Stimulated activated CD4-positive, alpha-beta T cell treated with anti-CD3 and anti-CD28 coated beads, Interleukin-12 subunit alpha, Interleukin-12 subunit beta, amount 100 ng/mL, for 48 hours (primary cell): ENCODE measurements around the gene NRP2.

Source experiments
- DNase-seq, 3 donors: peaks; one replicate each; pipeline ENCODE4 v3.0.0-alpha.2; 2020; ENCODE audit warnings: low read depth in 2 of 3, low spot score in 1 of 3

NRP2 gene

GRCh38 chr2:205686783-205687640, 4.7 kb downstream of the NRP2 start:
- DNase-seq, result no peak

GRCh38 chr2:205687641-205687956, 5.3 kb downstream of the NRP2 start:
- no peak for DNase-seq

- DNase-seq, result no peak
These were observed 6.3 kb downstream of the NRP2 start for GRCh38 chr2:205688417-205689200.

- DNase-seq, result no peak
These were observed 7.5 kb downstream of the NRP2 start for GRCh38 chr2:205689820-205690219.

GRCh38 chr2:205692104-205692503, 9.8 kb downstream of the NRP2 start:
- DNase-seq, result no peak

- DNase-seq, result no peak
These were observed 12.0 kb downstream of the NRP2 start for GRCh38 chr2:205694256-205694655.

- DNase-seq, result no peak
These were observed 13.2 kb downstream of the NRP2 start for GRCh38 chr2:205695460-205695991.

- DNase-seq, result no peak
These were observed 14.1 kb downstream of the NRP2 start for GRCh38 chr2:205696331-205696926.

- DNase-seq, result no peak
These were observed 14.7 kb downstream of the NRP2 start for GRCh38 chr2:205696927-205697441.

GRCh38 chr2:205698286-205699268, 16.3 kb downstream of the NRP2 start:
- DNase-seq, result no peak

GRCh38 chr2:205699515-205700289, 17.4 kb downstream of the NRP2 start:
- DNase-seq, result no peak

- no peak for DNase-seq
These were observed 18.2 kb downstream of the NRP2 start for GRCh38 chr2:205700331-205701132.

GRCh38 chr2:205701509-205701908, 19.2 kb downstream of the NRP2 start:
- DNase-seq, result no peak

GRCh38 chr2:205702576-205702975, 20.3 kb downstream of the NRP2 start:
- no peak for DNase-seq

GRCh38 chr2:205703471-205704126, 21.3 kb downstream of the NRP2 start:
- DNase-seq, result no peak

GRCh38 chr2:205704127-205704741, 21.9 kb downstream of the NRP2 start:
- no peak for DNase-seq

- no peak for DNase-seq
These were observed 23.4 kb downstream of the NRP2 start for GRCh38 chr2:205705511-205706349.
